Measurements from ENCODE around the gene VSNL1.

The VSNL1 gene

DNA sequence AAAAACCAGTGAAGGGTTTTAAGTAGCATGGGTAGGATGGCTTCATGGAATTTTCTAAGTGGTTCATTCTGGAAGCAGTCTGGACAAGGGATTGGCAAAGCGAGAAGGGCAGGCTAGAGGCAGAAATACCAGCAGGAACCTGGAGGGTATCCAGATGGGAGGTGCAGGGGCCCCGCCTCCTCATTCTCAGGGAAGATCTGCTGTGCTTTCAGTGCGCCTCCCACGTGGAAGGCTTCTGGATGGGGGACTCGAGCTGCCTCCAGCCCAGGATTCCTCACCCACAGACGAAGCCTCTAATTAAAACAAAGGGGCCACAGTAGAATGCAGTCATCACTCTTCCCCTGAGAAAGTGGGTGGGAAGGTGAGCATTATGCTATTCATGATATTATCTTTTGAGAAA, 79.8 kb downstream of the VSNL1 start:
- intact Hi-C loops (cut with micrococcal nuclease) = no loop called here
- Mint-ChIP-seq H3K27ac (no peak overlapping the region), H3K36me3 (ENCODE audit: low read depth) (no peaks in the 10 kb centered on the region), H3K9me3 (no peaks in the 10 kb centered on the region), H3K4me1 (ENCODE audit: low read depth) (no peaks in the 10 kb centered on the region), H3K4me3 (no peak overlapping the region), H3K27me3 (no peaks in the 10 kb centered on the region)

DNA sequence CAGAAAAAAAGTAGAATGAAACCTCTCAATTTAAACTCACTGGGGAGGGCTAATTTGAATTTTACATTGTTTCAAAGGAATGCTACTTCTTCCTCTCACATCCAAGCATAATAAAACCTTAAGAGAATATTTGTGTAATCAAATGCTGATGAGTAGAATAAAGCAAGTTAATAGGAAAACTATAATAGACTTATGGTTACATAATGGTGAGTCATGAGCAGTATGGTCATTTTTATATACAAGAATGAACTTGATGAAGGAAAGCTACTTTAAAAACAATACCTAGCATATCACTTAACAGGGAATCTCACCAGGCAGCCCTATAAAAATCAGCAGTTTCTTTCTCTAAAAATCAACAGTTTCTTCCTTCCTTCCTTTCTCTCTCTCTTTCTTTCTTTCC, 80.3 kb downstream of the VSNL1 start:
- Mint-ChIP-seq H3K4me3 (no peak overlapping the region), H3K9me3 (no peaks in the 10 kb centered on the region), H3K36me3 (ENCODE audit: low read depth) (no peaks in the 10 kb centered on the region), H3K27me3 (no peaks in the 10 kb centered on the region), H3K4me1 (ENCODE audit: low read depth) (no peaks in the 10 kb centered on the region), H3K27ac (no peak overlapping the region)
- intact Hi-C loops (cut with micrococcal nuclease) = no loop called here

DNA sequence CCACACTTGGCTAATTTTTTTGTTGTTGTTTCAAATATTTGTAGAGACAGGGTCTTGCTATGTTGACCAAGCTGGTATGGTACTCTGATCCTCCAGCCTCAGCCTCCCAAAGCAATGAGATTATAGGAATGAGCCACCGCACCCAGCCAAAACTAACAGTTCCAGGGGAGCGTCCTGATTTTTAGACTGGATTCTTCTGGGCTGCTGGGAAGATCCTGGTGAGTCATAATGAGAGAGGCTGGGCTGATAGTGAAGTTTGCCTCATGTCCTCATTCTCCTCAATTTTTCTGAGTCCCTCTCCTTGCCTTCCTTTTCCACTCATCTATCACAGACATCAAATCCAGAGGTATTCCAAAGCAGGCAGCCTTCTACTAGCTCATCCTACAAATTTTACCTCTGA, 81.3 kb downstream of the VSNL1 start:
- no peak overlapping the region for H3K4me3 Mint-ChIP-seq
- no peaks in the 10 kb centered on the region for H3K27me3 Mint-ChIP-seq
- no peaks in the 10 kb centered on the region for H3K36me3 Mint-ChIP-seq (ENCODE audit: low read depth)
- no peaks in the 10 kb centered on the region for H3K9me3 Mint-ChIP-seq
- H3K4me1 Mint-ChIP-seq (ENCODE audit: low read depth) = no peaks in the 10 kb centered on the region
- no peak overlapping the region for H3K27ac Mint-ChIP-seq
- intact Hi-C loops (cut with micrococcal nuclease) = no loop called here

DNA sequence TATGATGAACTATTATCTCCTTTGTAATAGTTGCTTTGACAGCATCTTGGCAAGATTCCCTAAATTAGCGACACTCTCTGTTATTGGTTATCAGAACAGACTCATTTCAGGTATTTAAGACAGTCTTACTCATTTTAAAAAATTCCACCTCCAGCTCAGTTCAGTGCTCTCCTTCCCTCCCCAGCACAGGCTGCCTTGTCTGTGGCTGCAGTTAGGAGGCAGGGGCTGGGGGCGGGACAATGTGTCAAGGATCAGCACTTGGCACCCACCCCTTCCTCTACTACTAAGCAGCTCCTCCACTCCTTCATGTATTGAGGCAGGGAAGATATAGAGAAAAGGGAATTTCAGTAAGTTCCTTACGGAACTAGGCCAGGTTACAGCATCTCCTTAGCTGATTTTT, 85.0 kb downstream of the VSNL1 start:
- Mint-ChIP-seq H3K9me3 (peaks cover 9% of the 10 kb centered on the region), H3K4me3 (no peak overlapping the region), H3K36me3 (ENCODE audit: low read depth) (no peaks in the 10 kb centered on the region), H3K27me3 (no peaks in the 10 kb centered on the region), H3K4me1 (ENCODE audit: low read depth) (no peaks in the 10 kb centered on the region), H3K27ac (no peak overlapping the region)
- intact Hi-C loops (cut with micrococcal nuclease) = no loop called here

DNA sequence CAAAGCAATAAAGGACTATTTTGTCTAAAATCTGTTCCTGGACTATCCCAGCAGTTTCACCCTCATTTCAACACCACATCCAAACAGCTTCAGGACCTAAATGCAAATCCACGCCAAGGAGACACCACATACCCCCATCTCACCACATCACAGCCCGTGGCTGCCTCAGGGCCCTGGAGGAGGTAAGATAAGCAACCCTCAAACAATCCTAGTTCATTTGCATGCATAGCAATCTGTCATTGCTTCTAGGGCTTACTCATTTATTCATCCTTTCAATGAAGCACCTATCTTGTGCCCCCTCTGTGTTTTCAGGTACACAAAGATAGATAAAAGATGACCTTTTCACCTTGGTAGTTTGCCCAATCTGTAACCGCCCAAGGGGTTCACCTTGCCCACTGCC, 86.5 kb downstream of the VSNL1 start:
- Mint-ChIP-seq H3K27ac (no peak overlapping the region), H3K9me3 (peaks cover 9% of the 10 kb centered on the region), H3K36me3 (ENCODE audit: low read depth) (no peaks in the 10 kb centered on the region), H3K4me1 (ENCODE audit: low read depth) (no peaks in the 10 kb centered on the region), H3K27me3 (no peaks in the 10 kb centered on the region), H3K4me3 (no peak overlapping the region)
- intact Hi-C loops (cut with micrococcal nuclease) = no loop called here

DNA sequence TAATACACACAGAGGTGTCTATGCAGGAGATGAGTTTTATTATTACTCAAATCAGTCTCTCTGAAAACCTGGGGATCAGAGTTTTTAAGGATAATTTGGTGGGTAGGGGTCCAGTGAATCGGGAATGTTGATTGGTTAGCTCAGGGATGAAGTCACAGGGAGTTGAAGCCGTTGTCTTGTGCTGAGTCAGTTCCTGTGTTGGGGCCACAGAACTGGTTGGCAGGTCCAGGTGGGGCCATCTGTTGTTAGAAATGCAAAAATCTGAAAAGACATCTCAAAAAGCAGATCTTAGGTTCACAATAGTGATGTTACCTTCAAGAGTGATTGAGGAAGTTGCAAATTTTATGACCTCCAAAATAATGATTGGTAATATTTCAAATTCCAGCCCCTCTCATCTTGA, 86.9 kb downstream of the VSNL1 start:
- no peak overlapping the region for H3K4me3 Mint-ChIP-seq
- no peaks in the 10 kb centered on the region for H3K36me3 Mint-ChIP-seq (ENCODE audit: low read depth)
- no peaks in the 10 kb centered on the region for H3K27me3 Mint-ChIP-seq
- H3K4me1 Mint-ChIP-seq (ENCODE audit: low read depth) = no peaks in the 10 kb centered on the region
- H3K9me3 Mint-ChIP-seq = peaks cover 9% of the 10 kb centered on the region
- H3K27ac Mint-ChIP-seq = no peak overlapping the region
- intact Hi-C loops (cut with micrococcal nuclease) = no loop called here

DNA sequence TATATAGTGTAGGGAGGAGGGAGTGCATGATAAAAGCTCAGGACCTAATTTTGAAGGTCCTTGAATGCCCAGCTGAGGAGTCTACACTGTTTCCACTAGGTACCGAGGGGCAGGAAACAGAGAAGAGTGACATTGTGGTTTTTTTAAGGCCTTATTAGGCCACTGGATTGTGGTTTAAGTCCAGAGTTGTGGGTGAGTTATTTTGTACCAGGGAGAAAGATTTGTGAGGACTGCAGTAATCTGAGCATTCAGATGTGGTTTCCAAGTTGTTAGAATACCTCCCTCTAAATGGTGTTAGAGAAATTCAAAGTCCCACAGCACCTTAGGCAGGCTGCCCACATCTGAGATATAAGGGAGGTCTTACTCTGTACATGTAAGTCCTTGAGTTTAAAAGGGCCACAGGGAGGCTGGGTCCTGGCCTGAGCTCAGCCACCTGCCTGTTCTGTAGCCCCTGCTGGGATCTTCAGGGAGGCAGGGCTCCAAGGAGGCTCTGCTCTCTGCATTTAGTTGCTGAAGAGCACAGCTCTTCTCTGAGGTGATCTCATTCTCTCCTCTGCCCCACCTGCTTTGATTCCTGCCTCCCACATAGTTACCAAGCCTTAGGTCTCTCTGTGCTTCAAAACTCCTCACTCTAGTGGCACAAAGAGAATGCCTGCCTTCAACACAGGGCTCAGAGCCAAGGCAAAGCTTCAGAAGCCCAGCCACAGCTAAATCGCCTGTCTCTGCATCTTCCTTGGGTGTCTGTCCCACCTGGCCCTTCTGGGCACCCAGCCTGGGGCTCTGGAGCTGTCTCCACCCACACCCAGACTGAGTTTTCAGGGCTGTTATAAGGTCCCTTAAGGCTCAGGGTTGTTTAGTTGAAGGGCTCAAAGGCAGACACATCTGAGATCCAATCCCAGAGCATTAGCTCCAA, 88.1 kb downstream of the VSNL1 start:
- Mint-ChIP-seq H3K36me3 (ENCODE audit: low read depth) (no peaks in the 10 kb centered on the region), H3K4me1 (ENCODE audit: low read depth) (no peaks in the 10 kb centered on the region), H3K27ac (no peak overlapping the region), H3K9me3 (peaks cover 9% of the 10 kb centered on the region), H3K4me3 (no peak overlapping the region), H3K27me3 (no peaks in the 10 kb centered on the region)
- intact Hi-C loops (cut with micrococcal nuclease) = no loop called here

DNA sequence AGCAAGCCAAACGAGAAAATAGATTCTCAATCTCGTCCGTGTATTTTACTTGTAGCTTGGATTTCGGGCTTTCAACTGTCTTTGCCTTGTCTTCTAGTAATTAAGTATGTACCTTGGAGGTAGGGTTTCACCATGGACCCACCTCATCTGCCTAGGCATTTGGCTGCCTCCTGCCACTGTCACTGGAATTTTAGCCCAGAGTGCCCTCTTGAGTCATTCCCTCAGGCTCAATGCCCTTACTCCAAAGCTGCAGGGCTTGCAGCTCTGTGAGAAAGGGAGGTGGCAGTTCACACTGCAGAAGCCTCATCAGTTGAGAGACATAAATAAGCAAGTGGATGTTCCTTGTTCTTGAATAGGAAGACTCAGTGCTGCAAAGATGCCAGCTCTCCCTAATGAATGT, 89.6 kb downstream of the VSNL1 start:
- Mint-ChIP-seq H3K4me1 (ENCODE audit: low read depth) (no peaks in the 10 kb centered on the region), H3K36me3 (ENCODE audit: low read depth) (no peaks in the 10 kb centered on the region), H3K27me3 (no peaks in the 10 kb centered on the region), H3K4me3 (no peak overlapping the region), H3K9me3 (peaks cover 9% of the 10 kb centered on the region), H3K27ac (no peak overlapping the region)
- intact Hi-C loops (cut with micrococcal nuclease) = no loop called here

DNA sequence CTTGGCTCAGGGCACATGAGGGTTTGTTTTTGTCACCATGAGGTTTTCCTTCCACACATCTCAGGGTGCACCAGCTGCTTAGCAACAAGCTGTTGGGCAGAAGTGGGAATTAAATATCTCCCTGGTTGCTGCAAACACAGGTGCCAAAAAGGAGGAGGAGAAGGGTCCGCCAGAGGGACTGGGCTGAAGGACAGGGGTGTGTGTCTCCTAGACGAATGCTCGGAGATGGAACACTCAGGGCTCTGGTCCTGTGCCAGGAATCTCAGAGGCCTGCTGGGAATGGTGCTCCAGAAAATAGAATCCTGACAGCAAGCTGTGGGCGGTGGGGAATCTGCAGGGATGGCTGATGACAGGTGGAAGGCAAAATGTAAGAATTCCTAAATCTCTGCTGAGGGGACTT, 94.5 kb downstream of the VSNL1 start:
- intact Hi-C loops (cut with micrococcal nuclease) = no loop called here
- Mint-ChIP-seq H3K4me3 (no peak overlapping the region), H3K4me1 (ENCODE audit: low read depth) (no peaks in the 10 kb centered on the region), H3K36me3 (ENCODE audit: low read depth) (no peaks in the 10 kb centered on the region), H3K27ac (no peak overlapping the region), H3K9me3 (peaks cover 2% of the 10 kb centered on the region), H3K27me3 (no peaks in the 10 kb centered on the region)

DNA sequence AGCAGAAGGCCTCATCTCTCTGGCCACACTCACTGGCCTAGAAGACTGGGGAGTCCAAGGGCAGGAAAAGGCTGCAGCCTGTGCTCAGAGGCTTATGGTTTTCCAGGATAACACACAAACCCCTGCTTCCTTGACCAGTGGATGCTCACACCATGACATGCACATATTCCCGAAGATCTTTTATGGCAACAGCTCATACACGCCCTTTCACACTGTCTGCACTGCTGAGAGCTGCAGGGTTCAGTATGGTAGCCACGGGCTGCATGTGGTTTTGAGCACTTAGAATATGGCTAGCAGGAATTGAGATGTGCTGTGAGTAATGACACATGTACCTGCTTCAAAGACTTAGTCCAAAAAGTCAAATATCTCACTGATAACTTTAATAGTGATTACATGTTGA, 95.8 kb downstream of the VSNL1 start:
- Mint-ChIP-seq H3K9me3 (no peaks in the 10 kb centered on the region), H3K27me3 (no peaks in the 10 kb centered on the region), H3K27ac (no peak overlapping the region), H3K4me3 (no peak overlapping the region), H3K36me3 (ENCODE audit: low read depth) (no peaks in the 10 kb centered on the region), H3K4me1 (ENCODE audit: low read depth) (no peaks in the 10 kb centered on the region)
- intact Hi-C loops (cut with micrococcal nuclease) = no loop called here

DNA sequence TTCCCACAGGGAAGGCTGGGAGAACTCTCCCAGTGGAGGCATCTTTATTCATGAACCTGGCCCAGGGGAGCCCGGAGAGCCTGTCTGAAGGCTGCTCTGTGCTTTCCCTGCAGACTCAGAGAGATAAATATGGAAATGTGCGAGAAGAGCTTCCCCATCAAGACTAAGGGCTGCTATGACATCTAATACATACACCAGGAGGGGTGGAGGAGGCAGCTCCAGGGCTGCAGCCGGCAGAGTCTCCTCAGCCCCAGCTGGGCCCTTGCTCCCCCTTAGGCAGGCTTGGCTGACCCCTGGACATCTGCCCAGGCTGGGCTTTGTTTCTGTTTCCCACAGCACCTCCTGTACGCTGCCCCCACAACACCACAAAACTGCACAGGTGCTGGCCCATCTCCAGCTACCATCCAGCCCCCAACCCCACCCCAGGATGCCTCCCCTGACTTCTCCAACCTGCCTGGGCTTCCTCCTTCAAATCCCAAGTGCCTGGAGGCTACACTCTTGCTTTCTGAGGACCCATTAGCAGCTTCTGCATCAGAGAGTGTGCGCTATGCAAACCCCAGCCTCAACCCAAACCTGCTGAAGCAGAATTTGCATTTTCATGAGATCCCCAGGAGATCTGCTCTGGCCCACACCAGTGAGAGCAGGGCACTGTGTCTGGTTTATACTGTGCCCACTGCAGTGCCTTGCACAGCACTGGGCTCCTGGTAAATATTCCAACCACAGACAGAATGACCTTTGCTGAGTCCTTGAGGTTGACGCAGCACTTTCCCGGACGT, 96.8 kb downstream of the VSNL1 start:
- Mint-ChIP-seq H3K36me3 (ENCODE audit: low read depth) (no peaks in the 10 kb centered on the region), H3K4me1 (ENCODE audit: low read depth) (peaks cover 2% of the 10 kb centered on the region), H3K4me3 (no peak overlapping the region), H3K27me3 (no peaks in the 10 kb centered on the region), H3K9me3 (no peaks in the 10 kb centered on the region), H3K27ac (no peak overlapping the region)
- intact Hi-C loops (cut with micrococcal nuclease) = no loop called here

DNA sequence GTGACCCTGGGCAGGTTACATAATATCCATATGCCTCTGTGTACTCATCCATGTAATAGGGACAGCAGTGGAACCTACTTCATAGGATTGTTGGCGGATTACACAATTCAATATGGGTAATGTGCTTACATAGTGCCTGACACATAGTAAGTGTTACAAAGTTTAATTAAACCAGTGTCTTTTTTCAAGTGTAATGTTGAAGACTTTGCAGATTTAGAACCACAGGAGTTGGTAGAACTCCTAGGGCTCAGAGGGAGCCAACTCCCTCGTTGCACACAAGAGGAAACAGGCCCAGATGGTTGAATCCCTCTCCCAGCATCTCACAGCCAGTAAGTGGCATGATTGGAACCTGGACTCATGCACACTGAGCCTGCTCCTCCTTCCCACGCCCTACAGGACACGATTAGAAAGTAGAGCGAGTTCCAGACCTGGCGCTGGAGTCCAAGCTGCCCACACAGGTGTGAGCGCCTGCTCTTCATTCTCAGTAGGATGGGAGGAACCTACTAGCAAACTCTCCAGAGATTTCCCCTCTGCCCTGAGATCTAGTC, 97.8 kb downstream of the VSNL1 start:
- H3K27ac Mint-ChIP-seq = no peak overlapping the region
- H3K36me3 Mint-ChIP-seq (ENCODE audit: low read depth) = no peaks in the 10 kb centered on the region
- no peak overlapping the region for H3K4me3 Mint-ChIP-seq
- H3K4me1 Mint-ChIP-seq (ENCODE audit: low read depth) = peaks cover 12% of the 10 kb centered on the region
- intact Hi-C loops (cut with micrococcal nuclease) = no loop called here
- no peaks in the 10 kb centered on the region for H3K9me3 Mint-ChIP-seq
- no peaks in the 10 kb centered on the region for H3K27me3 Mint-ChIP-seq

DNA sequence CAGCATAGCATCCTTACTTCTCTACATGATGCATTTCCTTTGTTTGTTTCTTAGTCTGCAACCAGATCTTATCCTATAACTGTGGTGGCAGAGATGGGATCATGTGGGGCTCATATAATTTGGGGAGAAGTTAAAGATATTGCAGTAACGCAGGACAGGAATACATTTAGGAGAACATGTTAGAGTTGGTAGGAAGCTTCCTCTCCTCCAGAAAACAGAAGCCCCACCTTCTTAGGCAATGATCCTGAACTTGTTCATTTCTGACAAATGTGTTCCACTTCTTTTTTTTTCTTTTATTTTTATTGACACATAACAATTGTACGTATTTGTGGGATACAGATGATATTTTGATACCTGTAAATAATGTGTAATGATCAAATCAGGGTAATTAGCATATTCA, 99.9 kb downstream of the VSNL1 start:
- intact Hi-C loops (cut with micrococcal nuclease) = no loop called here
- H3K27me3 Mint-ChIP-seq = no peaks in the 10 kb centered on the region
- no peak overlapping the region for H3K4me3 Mint-ChIP-seq
- peaks cover 30% of the 10 kb centered on the region for H3K4me1 Mint-ChIP-seq (ENCODE audit: low read depth)
- no peaks in the 10 kb centered on the region for H3K9me3 Mint-ChIP-seq
- H3K27ac Mint-ChIP-seq = no peak overlapping the region
- no peaks in the 10 kb centered on the region for H3K36me3 Mint-ChIP-seq (ENCODE audit: low read depth)

DNA sequence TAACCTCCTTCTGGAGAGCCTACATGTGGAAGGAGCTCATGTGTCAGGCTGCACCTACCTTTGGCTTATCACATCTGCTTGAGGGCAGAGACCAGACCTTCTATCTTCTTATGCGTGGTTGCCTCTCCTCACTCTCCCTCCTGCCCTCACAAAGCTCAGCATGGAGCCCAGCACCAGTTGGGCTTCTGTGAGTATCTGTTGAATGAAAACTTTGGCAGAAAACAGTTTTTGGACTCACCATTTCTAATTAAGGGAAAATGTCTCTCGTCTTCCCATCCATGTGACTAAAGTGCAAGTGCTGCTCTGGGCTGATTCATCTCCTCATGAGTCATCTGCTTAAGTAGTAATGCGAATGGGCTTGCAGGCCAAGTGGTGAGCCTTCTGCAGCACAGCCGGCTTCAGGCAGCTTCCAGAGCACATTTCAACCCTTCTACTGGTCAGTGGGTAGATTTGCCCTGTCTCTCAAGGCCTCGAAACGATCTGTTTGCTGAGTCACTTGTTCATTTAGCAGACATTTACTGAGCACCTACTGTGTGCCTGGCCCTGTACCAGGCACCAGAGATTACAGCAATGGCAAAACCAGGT, 102.6 kb downstream of the VSNL1 start:
- peak overlapping the region; percentile 78 for H3K27ac Mint-ChIP-seq
- no peaks in the 10 kb centered on the region for H3K36me3 Mint-ChIP-seq (ENCODE audit: low read depth)
- H3K4me3 Mint-ChIP-seq = no peak overlapping the region
- H3K9me3 Mint-ChIP-seq = no peaks in the 10 kb centered on the region
- no peaks in the 10 kb centered on the region for H3K27me3 Mint-ChIP-seq
- H3K4me1 Mint-ChIP-seq (ENCODE audit: low read depth) = peaks cover 44% of the 10 kb centered on the region
- intact Hi-C loops (cut with micrococcal nuclease) = no loop called here
